Heart left ventricle (tissue), 16 donors: ENCODE measurements around the gene CRIP3. TPM values are rescaled to one million over a fixed set of nuclear protein-coding genes. Genes with fewer than 3 reads are reported as not detected.

Source experiments
- ATAC-seq, 4 donors: fragments of 200-7000 bp; cut with Tn5 transposase; one replicate each; pipeline ENCODE4 v1.9.1; 2020 to 2022; ENCODE audit warnings: moderate library complexity in 4 of 4, mild to moderate bottlenecking in 3 of 4, moderate number of reproducible peaks in 1 of 4
- DNase-seq, 5 donors: peaks; one replicate each; pipeline ENCODE4 v3.0.0-alpha.2; 2020
- H3K27ac ChIP-seq, 12 donors: fragments of 200-600 bp; sonication (generic) in 4 of 12; one replicate each; pipeline versions ENCODE4 v1.5.0 to v1.8.0; 2016 to 2022; ENCODE audit warnings: mild to moderate bottlenecking in 2 of 12
- H3K27me3 ChIP-seq, 9 donors: fragments of 200-600 bp; sonication (generic) in 2 of 9; one replicate each; pipeline versions ENCODE4 v1.5.1 to v1.8.0; 2016 to 2022; ENCODE audit warnings: mild to moderate bottlenecking in 3 of 9
- H3K36me3 ChIP-seq, 9 donors: fragments of 200-600 bp; sonication (generic) in 2 of 9; one replicate each; pipeline versions ENCODE4 v1.5.0 to v1.8.0; 2018 to 2022; ENCODE audit warnings: mild to moderate bottlenecking in 2 of 9
- H3K4me1 ChIP-seq, 12 donors: fragments of 200-600 bp; sonication (generic) in 4 of 12; one replicate each; pipeline versions ENCODE4 v1.5.0 to v1.8.0; 2016 to 2022; ENCODE audit warnings: mild to moderate bottlenecking in 3 of 12
- H3K4me3 ChIP-seq, 12 donors: fragments of 200-600 bp; sonication (generic) in 4 of 12; one replicate each; pipeline versions ENCODE4 v1.5.0 to v1.8.0; 2017 to 2022; ENCODE audit warnings: mild to moderate bottlenecking in 9 of 12, moderate library complexity in 4 of 12
- H3K9me3 ChIP-seq, 12 donors: fragments of 200-600 bp; sonication (generic) in 4 of 12; one replicate each; pipeline versions ENCODE4 v1.5.0 to v1.8.0; 2016 to 2022; ENCODE audit warnings: mild to moderate bottlenecking in 1 of 12
- POLR2A ChIP-seq, 2 donors: fragments of 450-650 bp; IDR thresholded peaks; one replicate each; pipeline ENCODE4 v1.6.1; 2017; ENCODE audit warnings: antibody characterized with exemption in 2 of 2, mild to moderate bottlenecking in 2 of 2, moderate library complexity in 2 of 2
- WGBS, 4 donors: extraction: QIAGEN DNeasy Blood & Tissue Kit in 2 of 4; methylation state at CpG; one replicate each; pipeline versions ENCODE4 v1.1.5 to v1.1.7; 2013 to 2018; 5-methylcytosine and 5-hydroxymethylcytosine counted together
- intact Hi-C, 10 donors: fragments of 100-400 bp; cut with DNase I; formaldehyde crosslinking; loops; one replicate each; pipeline versions ENCODE4 v1.11.1 to v1.14.2; 2022
- polyA plus RNA-seq, 2 donors: library from polyadenylated mRNA; stranded (reverse); fragments of 200-250 nt; gene quantifications; one replicate each; pipeline ENCODE4 v1.2.3, GENCODE V29; 2013
- total RNA-seq, 9 donors: library from RNA; depleted of rRNA in 2 of 9; stranded (reverse); fragments of >200 nt in 2 of 9; fragmentation: NEBNext Ultra II Directional in 3 of 9; extraction: Animal tissue kit (Norgen Biotek cat#: 25700) in 3 of 9; gene quantifications; one replicate each; pipeline versions ENCODE4 v1.1.0 to v1.2.4, GENCODE V29; 2016 to 2023
- TF ChIP-seq, protein P1 (sequence below), 12 donors: fragments of 200-600 bp; sonication (generic) in 4 of 12; IDR thresholded peaks; one replicate each; pipeline versions ENCODE4 v1.5.0 to v1.8.0; 2018 to 2022; ENCODE audit warnings: antibody characterized with exemption in 12 of 12, mild to moderate bottlenecking in 5 of 12
- donor health status: ischemic (EF 13 %, LVEDD 7.1; RV severe dilation, severe dysfunction).
- donor health status: healthy with polysubstance abuse.
- donor health status: DM: no; HTN: yes; CAD: no.
- donor health status: DM: no; HTN: no; CAD: no.
- donor health status: ischemic (EF 25% LVEDD 6.9; RV normal size, moderate dysfunction).
- donor health status: ischemic (EF 25% LVEDD 5.7; RV mildly dilated, moderate dysfunction).
- donor health status: healthy.
- donor health status: DM: yes; HTN: yes; CAD: no.
- donor health status: ischemic (EF 35%, LVEDD 5.7; RV mildly dilated, moderate dysfunction).
- donor health status: nonischemic (EF 11% LVEDD 7.7; RV severe dilation, severe dysfunction).
- donor health status: DM: yes; HTN: yes; CAD: no.
- donor health status: PGD.
- donor health status: ischemic (EF 29% LVEDD 5.4; RV normal size, mild dysfunction).
- donor health status: nonischemic (EF 23%, LVEDD 6.1; RV moderate dilation, normal function).

Gene CRIP3
- total and polyA plus RNA-seq, 11 donors, result 3.6 to 66.7 (median 20.9) TPM

DNA sequence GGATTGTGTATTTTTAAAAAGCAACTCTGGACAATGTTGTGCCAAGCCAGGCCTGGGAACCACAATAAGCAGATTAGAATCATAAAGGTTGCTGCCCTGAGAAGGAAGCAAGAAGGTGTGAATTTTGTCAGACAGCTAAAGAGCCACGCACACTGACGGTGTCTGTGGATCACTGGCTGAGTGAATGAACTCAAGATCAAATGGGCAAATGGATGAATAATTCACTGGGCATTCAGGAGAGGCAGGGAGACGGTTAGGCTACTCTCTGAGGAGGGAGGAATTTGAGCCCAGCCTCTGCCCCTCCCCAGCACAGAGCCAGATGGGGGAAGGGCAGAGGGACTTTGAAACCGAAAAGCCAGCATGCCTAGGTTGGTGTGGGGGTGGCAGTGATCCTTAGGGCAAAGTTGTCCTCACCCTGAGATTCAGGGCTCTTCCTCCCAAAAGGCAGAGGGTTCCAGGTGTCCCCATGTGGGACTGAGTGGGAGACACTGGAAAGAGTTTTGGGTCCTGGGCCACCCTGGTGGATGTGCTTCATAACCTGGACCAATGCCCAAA, 30.0 kb downstream of the CRIP3 start:
- Histone ChIP-seq H3K36me3 (no peaks in the 10 kb centered on the region), H3K27me3 (peaks cover 0 to 30% (median 13%) of the 10 kb centered on the region in 9 donors), H3K4me1 (peaks cover 0 to 15% (median 8%) of the 10 kb centered on the region in 12 donors), H3K27ac (peak overlapping the region in 1 of 12 donors; percentile 17), H3K4me3 (no peak overlapping the region), H3K9me3 (no peaks in the 10 kb centered on the region)
- no peak for TF ChIP-seq POLR2A (IDR thresholded peaks at IDR 0.05)
- TF ChIP-seq, protein P1, sequence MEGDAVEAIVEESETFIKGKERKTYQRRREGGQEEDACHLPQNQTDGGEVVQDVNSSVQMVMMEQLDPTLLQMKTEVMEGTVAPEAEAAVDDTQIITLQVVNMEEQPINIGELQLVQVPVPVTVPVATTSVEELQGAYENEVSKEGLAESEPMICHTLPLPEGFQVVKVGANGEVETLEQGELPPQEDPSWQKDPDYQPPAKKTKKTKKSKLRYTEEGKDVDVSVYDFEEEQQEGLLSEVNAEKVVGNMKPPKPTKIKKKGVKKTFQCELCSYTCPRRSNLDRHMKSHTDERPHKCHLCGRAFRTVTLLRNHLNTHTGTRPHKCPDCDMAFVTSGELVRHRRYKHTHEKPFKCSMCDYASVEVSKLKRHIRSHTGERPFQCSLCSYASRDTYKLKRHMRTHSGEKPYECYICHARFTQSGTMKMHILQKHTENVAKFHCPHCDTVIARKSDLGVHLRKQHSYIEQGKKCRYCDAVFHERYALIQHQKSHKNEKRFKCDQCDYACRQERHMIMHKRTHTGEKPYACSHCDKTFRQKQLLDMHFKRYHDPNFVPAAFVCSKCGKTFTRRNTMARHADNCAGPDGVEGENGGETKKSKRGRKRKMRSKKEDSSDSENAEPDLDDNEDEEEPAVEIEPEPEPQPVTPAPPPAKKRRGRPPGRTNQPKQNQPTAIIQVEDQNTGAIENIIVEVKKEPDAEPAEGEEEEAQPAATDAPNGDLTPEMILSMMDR (IDR thresholded peaks at IDR 0.05), result no peak
- ATAC-seq, result peak in 1 of 4 donors; percentile 13
- DNase-seq, result peak in 1 of 5 donors; percentile 17
- intact Hi-C loops, result no loop called here
- WGBS, 4 donors, result 57 to 69% (median 59%) methylated on average over 3 to 4 of the region's 4 CpGs

DNA sequence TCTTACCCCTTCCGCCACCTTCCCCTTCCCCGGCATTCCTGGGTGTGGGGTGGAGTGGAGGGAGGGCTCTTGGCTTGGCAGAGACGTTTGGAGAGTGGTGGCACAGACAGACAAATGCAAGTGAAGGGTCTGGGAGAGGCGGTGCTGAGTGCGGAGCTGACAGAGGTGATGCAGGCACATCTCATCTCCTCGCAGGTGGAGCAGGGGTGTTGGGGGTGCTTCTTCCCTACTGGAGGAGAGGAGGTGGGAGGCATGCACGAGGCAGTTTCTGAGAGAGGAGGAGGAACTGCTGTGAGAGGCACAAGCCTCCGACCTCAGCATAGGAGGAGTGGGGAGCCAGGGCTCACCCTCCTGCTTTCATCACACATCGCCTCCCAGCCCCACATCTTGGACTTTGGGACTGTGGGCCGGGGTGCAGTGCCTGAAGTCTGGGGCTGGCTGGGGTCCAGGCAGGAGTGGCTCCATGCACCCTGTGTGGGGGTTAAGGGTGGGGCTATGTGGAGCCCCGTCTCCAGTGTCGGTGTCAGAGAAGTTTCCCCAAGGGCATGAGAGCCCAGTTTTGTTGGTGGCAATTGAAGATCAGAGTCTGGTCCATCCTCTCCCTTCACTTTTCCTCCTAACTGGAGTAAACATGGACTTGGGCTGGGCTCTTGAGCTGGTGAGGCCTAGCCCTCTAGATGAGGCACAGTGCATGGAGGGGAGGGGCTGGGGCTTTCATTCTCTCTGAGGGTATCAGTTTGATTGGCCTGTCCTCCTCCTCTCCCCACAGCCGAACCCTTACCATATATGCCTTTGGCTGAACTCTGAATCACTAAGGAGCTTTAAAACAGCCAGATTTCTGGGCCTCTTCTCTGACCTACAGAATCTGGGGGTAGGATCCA, 30.7 kb downstream of the CRIP3 start:
- Histone ChIP-seq H3K27me3 (peaks cover 0 to 33% (median 13%) of the 10 kb centered on the region in 9 donors), H3K4me1 (peaks cover 0 to 15% (median 8%) of the 10 kb centered on the region in 12 donors), H3K9me3 (no peaks in the 10 kb centered on the region), H3K4me3 (no peak overlapping the region), H3K27ac (peak overlapping the region in 1 of 12 donors; percentile 17), H3K36me3 (no peaks in the 10 kb centered on the region)
- WGBS, 4 donors, result 82 to 88% (median 85%) methylated on average over 11 to 13 of the region's 13 CpGs
- DNase-seq (peak in 1 of 5 donors; percentile 58), ATAC-seq (peak in 1 of 4 donors; percentile 13)
- intact Hi-C loops, result no loop called here
- TF ChIP-seq POLR2A (IDR thresholded peaks at IDR 0.05), result no peak
- TF ChIP-seq, protein P1 (IDR thresholded peaks at IDR 0.05), result no peak

DNA sequence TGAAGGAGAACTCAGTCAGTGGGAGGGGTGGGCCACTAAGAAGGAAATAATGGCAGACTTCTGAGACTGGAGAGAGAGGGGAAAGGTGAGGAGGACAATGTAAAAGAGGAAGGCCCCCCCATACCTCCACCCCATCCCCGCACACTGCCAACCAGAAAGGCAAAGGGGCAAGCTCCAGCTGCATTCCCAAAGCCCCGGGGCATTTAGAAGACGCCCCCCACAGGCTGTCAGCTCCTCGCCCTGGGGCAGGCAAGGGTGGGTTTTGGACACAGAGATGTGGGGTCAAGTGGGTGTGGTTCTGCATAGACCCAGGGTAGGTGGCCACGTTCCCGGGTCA, 31.4 kb downstream of the CRIP3 start:
- WGBS, 4 donors, result 80 to 91% (median 85%) methylated on average over 5 to 6 of the region's 6 CpGs
- H3K9me3 ChIP-seq, result no peaks in the 10 kb centered on the region

More for the DNA sequence above, 31.4 kb downstream of the CRIP3 start:
- intact Hi-C loops, result no loop called here
- TF ChIP-seq, protein P1 (IDR thresholded peaks at IDR 0.05), result no peak
- no peak for TF ChIP-seq POLR2A (IDR thresholded peaks at IDR 0.05)
- DNase-seq, result peak in 1 of 5 donors; percentile 19
- Histone ChIP-seq H3K36me3 (no peaks in the 10 kb centered on the region), H3K27me3 (peaks cover 0 to 33% (median 13%) of the 10 kb centered on the region in 9 donors), H3K27ac (no peak overlapping the region), H3K4me1 (peaks cover 0 to 15% (median 8%) of the 10 kb centered on the region in 12 donors), H3K4me3 (no peak overlapping the region)
- no peak for ATAC-seq
